Right cardiac atrium (tissue), 5 donors: Measurements from ENCODE around the gene PRKCD. TPM values are rescaled to one million over a fixed set of nuclear protein-coding genes. Genes with fewer than 3 reads are reported as not detected.

Source experiments
- ATAC-seq, 2 donors: fragments of 200-7000 bp; cut with Tn5 transposase; one replicate each; pipeline versions ENCODE4 v1.8.0 to v1.9.1; 2020; ENCODE audit warnings: moderate library complexity in 2 of 2, mild to moderate bottlenecking in 1 of 2
- DNase-seq, 3 donors: peaks; one replicate each; pipeline ENCODE4 v3.0.0-alpha.2; 2020
- H3K27ac ChIP-seq: one replicate; pipeline ENCODE4 v1.5.1; 2013; ENCODE audit warnings: mild to moderate bottlenecking, low read length, control low read depth, moderate library complexity
- H3K27me3 ChIP-seq: one replicate; pipeline ENCODE4 v1.6.1; 2013; ENCODE audit not compliant: control insufficient read depth, insufficient read depth
- H3K4me1 ChIP-seq: one replicate; pipeline ENCODE4 v1.6.1; 2013; ENCODE audit warnings: low read length; ENCODE audit not compliant: control insufficient read depth, insufficient read depth
- H3K4me3 ChIP-seq: one replicate; pipeline ENCODE4 v1.5.1; 2013; ENCODE audit warnings: low read length, control low read depth
- H3K9me3 ChIP-seq: one replicate; pipeline ENCODE4 v1.6.1; 2013; ENCODE audit warnings: low read length; ENCODE audit not compliant: control insufficient read depth
- WGBS: extraction: QIAGEN DNeasy Blood & Tissue Kit; methylation state at CpG from one replicate; pipeline ENCODE4 v1.1.7; 2013; 5-methylcytosine and 5-hydroxymethylcytosine counted together
- intact Hi-C, 4 donors: fragments of 100-400 bp; cut with DNase I; formaldehyde crosslinking; loops; one replicate each; pipeline versions ENCODE4 v1.11.0 to v1.14.0; 2022 to 2023
- polyA plus RNA-seq: library from polyadenylated mRNA; stranded (reverse); fragments of 200-250 nt; gene quantifications from one replicate; pipeline ENCODE4 v1.2.3, GENCODE V29; 2013
- total RNA-seq, 4 donors: library from RNA; stranded (reverse); fragmentation: NEBNext Ultra II Directional; extraction: Animal tissue kit (Norgen Biotek cat#: 25700); gene quantifications; one replicate each; pipeline ENCODE4 v1.2.1, GENCODE V29; 2021
- donor health status: healthy with polysubstance abuse.
- donor health status: DM: no; HTN: yes; CAD: no.
- donor health status: DM: no; HTN: no; CAD: no.
- donor health status: DM: no; HTN: yes; CAD: no; lungs with severe emphysema.
- donor health status: DM: yes; HTN: yes; CAD: no.

Gene PRKCD
- total and polyA plus RNA-seq, 5 donors, result 20.9 to 34.4 (median 28.4) TPM

GRCh38 chr3:53184701-53185100, 23.7 kb downstream of the PRKCD start:
- no peaks in the 10 kb centered on the region for H3K27me3 ChIP-seq
- intact Hi-C loops, result no loop called here
- H3K9me3 ChIP-seq, result no peaks in the 10 kb centered on the region
- 94% methylated on average over 7 of the region's 7 CpGs for WGBS
- no peak overlapping the region for H3K27ac ChIP-seq
- H3K4me1 ChIP-seq, result no peaks in the 10 kb centered on the region
- H3K4me3 ChIP-seq, result no peak overlapping the region
- DNase-seq, result peak in 2 of 3 donors; percentile 8 to 21
- no peak for ATAC-seq

DNA sequence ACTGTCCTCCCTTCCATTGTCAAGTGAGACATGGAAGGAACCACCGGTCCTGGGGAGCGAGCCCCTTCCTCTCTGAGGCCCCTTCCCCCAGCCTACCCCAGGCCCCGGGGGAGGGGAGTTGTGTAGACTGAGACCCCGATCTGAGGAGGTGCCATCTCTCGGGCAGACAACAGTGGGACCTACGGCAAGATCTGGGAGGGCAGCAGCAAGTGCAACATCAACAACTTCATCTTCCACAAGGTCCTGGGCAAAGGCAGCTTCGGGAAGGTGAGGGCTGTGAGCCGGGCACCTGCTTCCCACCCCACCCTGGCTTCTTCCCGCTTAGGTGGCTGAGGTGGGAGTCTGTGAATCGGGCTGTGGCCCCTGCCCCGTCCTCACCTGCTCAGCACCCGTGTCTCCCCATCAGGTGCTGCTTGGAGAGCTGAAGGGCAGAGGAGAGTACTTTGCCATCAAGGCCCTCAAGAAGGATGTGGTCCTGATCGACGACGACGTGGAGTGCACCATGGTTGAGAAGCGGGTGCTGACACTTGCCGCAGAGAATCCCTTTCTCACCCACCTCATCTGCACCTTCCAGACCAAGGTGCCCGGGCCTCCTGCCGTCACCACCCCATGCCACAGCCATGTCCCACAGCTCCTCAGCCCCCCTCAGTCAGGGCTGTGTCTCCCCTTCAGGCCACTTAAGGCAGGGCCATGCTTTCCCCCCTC, 24.9 kb downstream of the PRKCD start:
- no peak overlapping the region for H3K4me3 ChIP-seq
- intact Hi-C loops, result no loop called here
- ATAC-seq (no peak), DNase-seq (peak in 2 of 3 donors; percentile 43 to 44)
- 92% methylated on average over 20 of the region's 20 CpGs for WGBS
- H3K9me3 ChIP-seq, result no peaks in the 10 kb centered on the region
- H3K27me3 ChIP-seq, result no peaks in the 10 kb centered on the region
- H3K4me1 ChIP-seq, result no peaks in the 10 kb centered on the region
- H3K27ac ChIP-seq, result no peak overlapping the region

DNA sequence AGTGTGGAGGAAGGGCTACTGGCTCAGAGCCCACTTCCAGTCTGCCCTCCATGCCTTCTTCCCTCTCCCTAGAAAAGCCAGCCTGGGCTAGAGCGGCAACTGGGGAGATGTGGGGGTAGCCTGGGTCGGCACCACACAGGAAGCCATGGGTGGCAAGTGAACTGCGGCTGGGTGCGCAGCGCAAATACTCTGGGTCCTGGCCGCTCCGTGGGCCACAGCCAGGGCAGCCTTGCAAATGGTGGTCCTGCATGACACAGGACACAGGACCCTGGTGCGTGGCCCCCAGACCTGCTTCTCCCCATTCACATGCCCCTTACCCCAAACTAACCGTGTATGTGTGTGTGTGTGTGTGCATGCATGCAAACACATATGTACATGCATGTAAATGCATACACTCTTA, 25.7 kb downstream of the PRKCD start:
- ATAC-seq, result no peak
- peak in 2 of 3 donors; percentile 34 to 35 for DNase-seq
- no peaks in the 10 kb centered on the region for H3K27me3 ChIP-seq
- H3K4me3 ChIP-seq, result no peak overlapping the region
- intact Hi-C loops, result no loop called here
- WGBS, result 96% methylated on average over 9 of the region's 9 CpGs
- H3K27ac ChIP-seq, result no peak overlapping the region
- H3K9me3 ChIP-seq, result no peaks in the 10 kb centered on the region
- H3K4me1 ChIP-seq, result no peaks in the 10 kb centered on the region

GRCh38 chr3:53187430-53187829, 26.4 kb downstream of the PRKCD start:
- intact Hi-C loops, result no loop called here
- 84% methylated on average over 4 of the region's 4 CpGs for WGBS
- H3K4me3 ChIP-seq, result no peak overlapping the region
- no peaks in the 10 kb centered on the region for H3K27me3 ChIP-seq
- H3K27ac ChIP-seq, result no peak overlapping the region
- no peak for ATAC-seq
- DNase-seq, result peak in 1 of 3 donors; percentile 23
- H3K9me3 ChIP-seq, result no peaks in the 10 kb centered on the region
- no peaks in the 10 kb centered on the region for H3K4me1 ChIP-seq

DNA sequence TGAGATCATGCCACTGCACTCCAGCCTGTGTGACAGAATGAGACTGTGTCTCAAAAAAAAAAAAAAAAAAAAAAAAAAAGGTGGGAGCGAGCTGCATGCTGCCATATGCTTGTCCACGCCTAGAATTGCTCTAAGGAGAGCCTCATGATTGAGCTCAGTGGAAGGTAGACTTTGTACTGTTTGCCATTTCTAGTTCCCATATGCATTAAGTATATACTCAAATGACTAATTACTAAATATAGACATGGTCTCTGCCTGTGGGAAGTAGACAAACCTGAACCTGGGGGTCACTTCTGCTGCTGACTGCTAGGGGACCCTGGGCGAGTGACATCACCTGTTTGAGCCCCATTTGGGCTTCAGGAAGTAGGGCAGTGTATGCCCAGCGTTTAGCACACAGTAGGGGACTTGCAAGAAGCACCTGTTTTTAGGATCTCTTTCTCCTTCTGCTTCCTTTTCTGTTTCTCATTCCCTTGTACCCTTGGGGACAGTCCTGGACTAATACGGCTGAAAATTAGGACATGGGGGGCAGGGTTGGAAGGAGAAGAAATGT, 27.2 kb downstream of the PRKCD start:
- no peaks in the 10 kb centered on the region for H3K9me3 ChIP-seq
- DNase-seq (no peak), ATAC-seq (no peak)
- 88% methylated on average over 5 of the region's 5 CpGs for WGBS
- intact Hi-C loops, result no loop called here
- no peaks in the 10 kb centered on the region for H3K4me1 ChIP-seq
- no peak overlapping the region for H3K4me3 ChIP-seq
- H3K27ac ChIP-seq, result no peak overlapping the region
- no peaks in the 10 kb centered on the region for H3K27me3 ChIP-seq

- ATAC-seq, result no peak
Observed at GRCh38 chr3:53188720-53189119, 27.7 kb downstream of the PRKCD start.

DNA sequence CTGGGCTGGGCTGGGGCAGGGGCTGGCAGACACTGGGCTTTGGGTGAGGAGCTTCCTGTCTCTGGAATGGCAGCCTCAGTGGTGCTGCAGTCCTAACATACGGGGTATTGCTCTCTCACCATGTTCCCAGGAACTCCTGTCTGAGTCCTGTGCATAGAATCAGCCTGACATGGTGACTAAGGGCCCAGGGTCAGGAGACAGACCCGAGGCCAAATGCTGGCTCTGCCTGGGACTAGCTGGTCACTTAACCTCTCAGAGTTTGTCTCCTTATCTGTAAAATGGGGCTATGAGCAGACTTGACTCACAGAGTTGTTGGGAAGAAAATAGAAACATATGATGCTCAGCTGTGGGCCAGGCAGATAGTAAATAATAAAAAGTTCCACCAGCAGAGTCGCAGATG, 28.3 kb downstream of the PRKCD start:
- intact Hi-C loops, result no loop called here
- 93% methylated on average over 3 of the region's 3 CpGs for WGBS
- no peaks in the 10 kb centered on the region for H3K27me3 ChIP-seq
- no peak for DNase-seq
- H3K4me3 ChIP-seq, result no peak overlapping the region
- ATAC-seq, result no peak
- peaks cover 7% of the 10 kb centered on the region for H3K4me1 ChIP-seq
- no peaks in the 10 kb centered on the region for H3K9me3 ChIP-seq
- no peak overlapping the region for H3K27ac ChIP-seq

More at GRCh38 chr3:53188720-53189119, 27.7 kb downstream of the PRKCD start:
- 96% methylated on average over 13 of the region's 13 CpGs for WGBS
- peak in 2 of 3 donors; percentile 7 to 50 for DNase-seq
- Histone ChIP-seq H3K9me3 (no peaks in the 10 kb centered on the region), H3K27me3 (no peaks in the 10 kb centered on the region), H3K27ac (no peak overlapping the region), H3K4me3 (no peak overlapping the region), H3K4me1 (peaks cover 2% of the 10 kb centered on the region)
- intact Hi-C loops, result no loop called here

GRCh38 chr3:53190659-53191058, 29.6 kb downstream of the PRKCD start:
- no peak for ATAC-seq
- peaks cover 12% of the 10 kb centered on the region for H3K4me1 ChIP-seq
- intact Hi-C loops, result loop anchor here in 1 of 4 donors (5.0 kb wide), 1 partner anchor 58 kb away; the partner anchor contains the start of gene RFT1

GRCh38 chr3:53191836-53192480, 30.9 kb downstream of the PRKCD start:
- Histone ChIP-seq H3K27me3 (no peaks in the 10 kb centered on the region), H3K4me1 (peaks cover 12% of the 10 kb centered on the region), H3K27ac (no peak overlapping the region), H3K4me3 (no peak overlapping the region), H3K9me3 (no peaks in the 10 kb centered on the region)
- intact Hi-C loops, result loop anchor here in 1 of 4 donors (5.0 kb wide), 1 partner anchor 60 kb away; the partner anchor contains the start of gene RFT1
- no peak for ATAC-seq
- DNase-seq, result peak in 1 of 3 donors; percentile 37
- 86% methylated on average over 16 of the region's 16 CpGs for WGBS

More at GRCh38 chr3:53190659-53191058, 29.6 kb downstream of the PRKCD start:
- Histone ChIP-seq H3K9me3 (no peaks in the 10 kb centered on the region), H3K27me3 (no peaks in the 10 kb centered on the region), H3K27ac (no peak overlapping the region), H3K4me3 (no peak overlapping the region)
- WGBS, result 86% methylated on average over 3 of the region's 3 CpGs
- no peak for DNase-seq

GRCh38 chr3:53192608-53193007, 31.6 kb downstream of the PRKCD start:
- 38% methylated on average over 3 of the region's 3 CpGs for WGBS
- intact Hi-C loops, result loop anchor here in 1 of 4 donors (5.0 kb wide), 1 partner anchor 60 kb away; the partner anchor contains the start of gene RFT1
- H3K4me1 ChIP-seq, result peaks cover 12% of the 10 kb centered on the region

More at GRCh38 chr3:53192608-53193007, 31.6 kb downstream of the PRKCD start:
- H3K4me3 ChIP-seq, result no peak overlapping the region
- ATAC-seq (no peak), DNase-seq (peak in 1 of 3 donors; percentile 65)
- no peaks in the 10 kb centered on the region for H3K27me3 ChIP-seq
- H3K27ac ChIP-seq, result no peak overlapping the region
- H3K9me3 ChIP-seq, result no peaks in the 10 kb centered on the region
